Smooth muscle cell (in vitro differentiated cells): Measurements from ENCODE around the gene KRTAP19-2. TPM values are rescaled to one million over a fixed set of nuclear protein-coding genes. Genes with fewer than 3 reads are reported as not detected.

Experiments used
- polyA plus RNA-seq: library from polyadenylated mRNA; unstranded; fragments of >200 nt; fragmentation: Nextera tagmentation; extraction: Ambion mirVana; gene quantifications from 2 replicates; pipeline ENCODE4 v1.2.1, GENCODE V29; 2016
- small RNA-seq: library from RNA; depleted of rRNA; stranded (forward); fragments of <200 nt; gene quantifications from one replicate; pipeline ENCODE3, GENCODE V24; 2014
- total RNA-seq: library from RNA; depleted of rRNA; stranded (reverse); fragments of >200 nt; gene quantifications from 2 replicates; pipeline ENCODE4 v1.2.3, GENCODE V29; 2014

Gene KRTAP19-2
- total and polyA plus RNA-seq, 2 experiments from 2014 or later = not detected

Small RNA genes within 50 kb of the gene (small RNA-seq; reads per million reads assigned to genes)
- not detected for gene AP000567.1
- gene KRTAP19-10P = not detected
- gene KRTAP19-11P = not detected
- gene KRTAP19-9P = not detected

Other genes starting within 250 kb of the KRTAP19-2 start
- not detected in 2 replicates for gene KRTAP24-1, start 204.5 kb downstream of the KRTAP19-2 start, total RNA-seq
- not detected in 2 replicates for gene KRTAP24-1, start 204.5 kb downstream of the KRTAP19-2 start, polyA plus RNA-seq
- gene KRTAP25-1, start 197.9 kb downstream of the KRTAP19-2 start, total RNA-seq = not detected in 2 replicates
- gene KRTAP25-1, start 197.9 kb downstream of the KRTAP19-2 start, polyA plus RNA-seq = not detected in 2 replicates
- not detected in 2 replicates for gene KRTAP26-1, start 167.1 kb downstream of the KRTAP19-2 start, total RNA-seq
- not detected in 2 replicates for gene KRTAP26-1, start 167.1 kb downstream of the KRTAP19-2 start, polyA plus RNA-seq
- gene KRTAP27-1, start 149.7 kb downstream of the KRTAP19-2 start, total RNA-seq = not detected in 2 replicates
- gene KRTAP27-1, start 149.7 kb downstream of the KRTAP19-2 start, polyA plus RNA-seq = not detected in 2 replicates
- gene KRTAP23-1, start 138.8 kb downstream of the KRTAP19-2 start, total RNA-seq = not detected in 2 replicates
- not detected in 2 replicates for gene KRTAP23-1, start 138.8 kb downstream of the KRTAP19-2 start, polyA plus RNA-seq
- gene KRTAP13-2, start 115.2 kb downstream of the KRTAP19-2 start, total RNA-seq = not detected in 2 replicates
- gene KRTAP13-2, start 115.2 kb downstream of the KRTAP19-2 start, polyA plus RNA-seq = not detected in 2 replicates
- gene KRTAP13-1, start 91.4 kb downstream of the KRTAP19-2 start, total RNA-seq = not detected in 2 replicates
- not detected in 2 replicates for gene KRTAP13-1, start 91.4 kb downstream of the KRTAP19-2 start, polyA plus RNA-seq
- not detected in 2 replicates for gene KRTAP13-3, start 61.5 kb downstream of the KRTAP19-2 start, total RNA-seq
- gene KRTAP13-3, start 61.5 kb downstream of the KRTAP19-2 start, polyA plus RNA-seq = not detected in 2 replicates
- gene KRTAP13-4, start 57.2 kb downstream of the KRTAP19-2 start, total RNA-seq = not detected in 2 replicates
- gene KRTAP13-4, start 57.2 kb downstream of the KRTAP19-2 start, polyA plus RNA-seq = not detected in 2 replicates
- gene KRTAP15-1, start 47.2 kb downstream of the KRTAP19-2 start, total RNA-seq = not detected in 2 replicates
- gene KRTAP15-1, start 47.2 kb downstream of the KRTAP19-2 start, polyA plus RNA-seq = not detected in 2 replicates
- gene KRTAP19-1, start 7.1 kb downstream of the KRTAP19-2 start, total RNA-seq = 0.72 TPM in 1 of 2 replicates, not detected in the other
- 1.9 TPM in 1 of 2 replicates, not detected in the other for gene KRTAP19-1, start 7.1 kb downstream of the KRTAP19-2 start, polyA plus RNA-seq
- gene KRTAP19-3, start 4.6 kb upstream of the KRTAP19-2 start, total RNA-seq = not detected in 2 replicates
- gene KRTAP19-3, start 4.6 kb upstream of the KRTAP19-2 start, polyA plus RNA-seq = not detected in 2 replicates
- gene KRTAP19-4, start 9.7 kb upstream of the KRTAP19-2 start, total RNA-seq = not detected in 2 replicates
- gene KRTAP19-4, start 9.7 kb upstream of the KRTAP19-2 start, polyA plus RNA-seq = not detected in 2 replicates
- gene KRTAP19-5, start 14.7 kb upstream of the KRTAP19-2 start, total RNA-seq = not detected in 2 replicates
- gene KRTAP19-5, start 14.7 kb upstream of the KRTAP19-2 start, polyA plus RNA-seq = not detected in 2 replicates
- not detected in 2 replicates for gene KRTAP19-6, start 54.4 kb upstream of the KRTAP19-2 start, total RNA-seq
- not detected in 2 replicates for gene KRTAP19-6, start 54.4 kb upstream of the KRTAP19-2 start, polyA plus RNA-seq
- not detected in 2 replicates for gene KRTAP19-7, start 73.9 kb upstream of the KRTAP19-2 start, total RNA-seq
- not detected in 2 replicates for gene KRTAP19-7, start 73.9 kb upstream of the KRTAP19-2 start, polyA plus RNA-seq
- gene KRTAP22-2, start 103.0 kb upstream of the KRTAP19-2 start, total RNA-seq = not detected in 2 replicates
- not detected in 2 replicates for gene KRTAP22-2, start 103.0 kb upstream of the KRTAP19-2 start, polyA plus RNA-seq
- not detected in 2 replicates for gene KRTAP6-3, start 105.0 kb upstream of the KRTAP19-2 start, total RNA-seq
- not detected in 2 replicates for gene KRTAP6-3, start 105.0 kb upstream of the KRTAP19-2 start, polyA plus RNA-seq
- not detected in 2 replicates for gene KRTAP6-2, start 111.5 kb upstream of the KRTAP19-2 start, total RNA-seq
- not detected in 2 replicates for gene KRTAP6-2, start 111.5 kb upstream of the KRTAP19-2 start, polyA plus RNA-seq
- not detected in 2 replicates for gene KRTAP22-1, start 113.7 kb upstream of the KRTAP19-2 start, total RNA-seq
- gene KRTAP22-1, start 113.7 kb upstream of the KRTAP19-2 start, polyA plus RNA-seq = not detected in 2 replicates
- not detected in 2 replicates for gene KRTAP6-1, start 126.5 kb upstream of the KRTAP19-2 start, total RNA-seq
- not detected in 2 replicates for gene KRTAP6-1, start 126.5 kb upstream of the KRTAP19-2 start, polyA plus RNA-seq
- gene KRTAP20-1, start 129.0 kb upstream of the KRTAP19-2 start, total RNA-seq = not detected in 2 replicates
- not detected in 2 replicates for gene KRTAP20-1, start 129.0 kb upstream of the KRTAP19-2 start, polyA plus RNA-seq
- not detected in 2 replicates for gene KRTAP20-4, start 133.2 kb upstream of the KRTAP19-2 start, total RNA-seq
- gene KRTAP20-4, start 133.2 kb upstream of the KRTAP19-2 start, polyA plus RNA-seq = not detected in 2 replicates
- not detected in 2 replicates for gene KRTAP20-2, start 147.8 kb upstream of the KRTAP19-2 start, total RNA-seq
- gene KRTAP20-2, start 147.8 kb upstream of the KRTAP19-2 start, polyA plus RNA-seq = not detected in 2 replicates
- not detected in 2 replicates for gene KRTAP20-3, start 155.4 kb upstream of the KRTAP19-2 start, total RNA-seq
- not detected in 2 replicates for gene KRTAP20-3, start 155.4 kb upstream of the KRTAP19-2 start, polyA plus RNA-seq
- gene KRTAP21-3, start 231.3 kb upstream of the KRTAP19-2 start, total RNA-seq = not detected in 2 replicates
- gene KRTAP21-3, start 231.3 kb upstream of the KRTAP19-2 start, polyA plus RNA-seq = not detected in 2 replicates